HG03521 (cell line): ENCODE results near the gene ZBTB32.

Experiments used
- ATAC-seq: cut with Tn5 transposase; IDR thresholded peaks from one replicate; pipeline ENCODE4 v1.9.1; 2021; ENCODE audit warnings: mild to moderate bottlenecking, moderate library complexity; ENCODE audit not compliant: unreplicated experiment

ZBTB32 gene

DNA sequence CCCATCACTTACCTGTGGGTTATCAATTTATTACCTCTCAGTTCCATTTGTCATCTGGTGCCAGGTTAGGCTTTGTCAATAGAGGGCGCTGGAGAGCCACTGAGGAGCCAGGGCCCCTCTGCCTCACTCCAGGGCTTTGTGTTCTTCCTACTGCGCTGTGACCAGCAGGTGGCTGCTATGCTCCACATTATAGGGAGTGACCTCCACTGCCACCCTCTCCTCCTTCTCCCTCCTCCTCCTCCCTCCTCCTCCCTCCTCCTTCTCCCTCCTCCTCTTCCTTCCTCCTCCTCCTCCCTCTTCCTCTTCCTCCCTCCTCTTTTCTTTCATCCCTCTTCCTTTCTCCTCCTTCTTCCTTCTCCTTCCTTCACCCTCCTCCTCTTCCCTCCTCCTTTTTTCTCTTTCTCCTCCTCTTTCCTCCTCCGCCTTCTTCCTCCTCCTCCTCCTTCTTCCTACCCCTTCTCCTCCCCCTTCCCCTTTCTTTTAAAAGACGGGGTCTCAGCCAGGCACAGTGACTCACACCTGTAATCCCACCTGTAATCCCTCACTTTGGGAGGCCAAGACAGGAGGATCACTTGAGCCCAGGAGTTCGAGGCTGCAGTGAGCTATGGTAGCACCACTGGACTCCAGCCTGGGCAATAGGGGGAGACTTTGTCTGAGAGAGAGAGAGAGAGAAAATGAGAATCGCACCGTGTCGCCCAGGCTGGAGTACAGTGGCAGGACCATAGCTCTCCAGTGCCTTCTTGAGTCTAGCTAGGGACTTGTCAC, 10.3 kb upstream of the ZBTB32 start:
- peak; percentile 74 for ATAC-seq

GRCh38 chr19:35695895-35696422, 8.4 kb upstream of the ZBTB32 start:
- no peak for ATAC-seq

DNA sequence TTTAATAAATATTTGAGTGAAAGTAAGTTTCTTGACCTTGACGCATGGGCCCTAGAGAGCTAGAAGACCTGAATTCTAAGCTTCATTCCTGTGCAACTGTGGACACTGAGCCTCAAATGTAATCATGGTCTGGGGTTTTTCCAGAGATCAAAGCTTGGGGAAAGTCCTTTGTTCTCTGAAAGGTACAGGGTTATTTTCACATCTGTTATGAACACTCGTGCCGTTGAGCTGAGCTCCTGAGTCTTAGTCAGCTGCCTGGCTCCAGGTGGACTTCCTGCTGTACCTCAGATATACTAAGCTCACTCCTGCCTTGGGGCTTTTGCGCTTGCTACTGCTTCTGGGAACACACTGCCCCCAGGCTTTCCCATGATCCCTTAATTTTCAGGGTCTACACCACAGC, 7.5 kb upstream of the ZBTB32 start:
- no peak for ATAC-seq

DNA sequence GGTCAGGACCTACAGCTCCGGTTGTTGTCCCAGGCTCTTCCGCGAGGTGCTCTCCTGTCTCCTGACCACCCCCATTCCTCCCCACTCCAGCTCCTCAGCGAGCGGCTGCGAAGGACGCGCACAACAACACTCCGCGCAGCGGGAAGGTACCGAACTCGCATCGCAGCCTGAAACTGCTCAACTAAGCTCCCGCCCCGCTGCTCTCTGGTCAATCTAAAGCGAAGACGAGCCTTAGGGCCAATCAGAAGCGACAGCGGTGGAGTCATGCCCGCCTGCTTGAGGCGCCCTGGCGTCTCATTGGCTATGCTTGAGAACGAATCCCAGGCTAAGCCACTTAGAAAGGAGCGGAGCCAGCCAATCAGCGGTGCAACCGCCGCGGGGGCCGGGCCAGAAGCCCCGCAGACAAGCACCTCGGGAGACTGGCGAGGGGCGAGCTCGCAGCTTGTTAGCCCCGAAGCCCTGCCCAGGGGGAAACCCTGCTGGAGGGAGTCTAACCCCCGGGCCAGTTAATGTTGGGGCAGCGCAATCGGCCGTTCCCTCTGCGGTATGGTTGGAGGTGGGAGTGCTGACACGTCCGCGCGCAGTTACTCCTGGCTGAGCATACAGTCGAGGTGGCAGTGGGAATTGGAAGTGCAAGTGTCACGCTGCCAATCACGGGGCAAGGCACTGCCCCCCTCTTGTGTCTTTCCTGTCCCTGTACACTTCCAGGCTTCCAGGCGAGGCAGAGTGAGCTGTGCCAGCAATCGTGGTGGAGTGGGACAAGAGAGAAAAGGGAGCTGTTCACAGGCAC, 1.9 kb upstream of the ZBTB32 start:
- peak; percentile 97 for ATAC-seq

DNA sequence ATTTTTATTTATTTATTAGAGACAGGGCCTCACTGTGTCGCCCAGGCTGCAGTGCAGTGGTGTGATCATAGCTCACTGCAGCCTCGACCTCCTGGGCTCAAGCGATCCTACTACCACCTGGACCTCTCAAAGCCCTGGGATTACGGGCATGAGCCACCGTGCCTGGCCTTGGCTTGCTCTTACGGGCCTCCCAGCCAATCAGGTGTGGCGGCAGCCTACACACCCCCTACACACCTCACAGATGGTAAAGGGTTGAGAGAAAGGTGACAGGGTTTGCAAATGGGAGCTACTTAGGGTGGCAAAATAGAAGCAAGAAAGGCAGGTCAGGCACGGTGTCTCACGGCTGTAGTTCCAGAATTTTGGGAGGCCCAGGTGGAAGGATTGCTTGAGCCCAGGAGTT, 1.0 kb upstream of the ZBTB32 start:
- ATAC-seq: no peak

DNA sequence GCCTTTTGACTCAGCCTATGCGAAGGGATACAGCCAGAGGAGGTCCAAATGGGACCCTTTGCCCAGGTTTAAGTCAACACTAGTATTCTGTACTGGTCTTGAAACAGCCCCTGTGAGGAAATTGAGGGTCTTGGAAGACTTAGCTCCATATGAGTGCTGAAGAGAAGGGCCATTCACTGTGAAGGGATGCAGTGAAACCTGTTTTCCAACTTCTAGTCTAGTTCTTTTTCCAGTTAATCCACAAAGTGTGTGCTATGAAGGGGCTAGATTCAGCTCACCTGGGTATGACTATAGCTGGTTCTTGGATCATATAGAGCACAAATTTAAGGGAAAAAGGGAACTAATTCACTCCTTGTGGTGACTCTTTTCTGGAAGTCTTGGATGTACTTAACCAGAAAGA, 4.0 kb downstream of the ZBTB32 start:
- ATAC-seq: no peak

DNA sequence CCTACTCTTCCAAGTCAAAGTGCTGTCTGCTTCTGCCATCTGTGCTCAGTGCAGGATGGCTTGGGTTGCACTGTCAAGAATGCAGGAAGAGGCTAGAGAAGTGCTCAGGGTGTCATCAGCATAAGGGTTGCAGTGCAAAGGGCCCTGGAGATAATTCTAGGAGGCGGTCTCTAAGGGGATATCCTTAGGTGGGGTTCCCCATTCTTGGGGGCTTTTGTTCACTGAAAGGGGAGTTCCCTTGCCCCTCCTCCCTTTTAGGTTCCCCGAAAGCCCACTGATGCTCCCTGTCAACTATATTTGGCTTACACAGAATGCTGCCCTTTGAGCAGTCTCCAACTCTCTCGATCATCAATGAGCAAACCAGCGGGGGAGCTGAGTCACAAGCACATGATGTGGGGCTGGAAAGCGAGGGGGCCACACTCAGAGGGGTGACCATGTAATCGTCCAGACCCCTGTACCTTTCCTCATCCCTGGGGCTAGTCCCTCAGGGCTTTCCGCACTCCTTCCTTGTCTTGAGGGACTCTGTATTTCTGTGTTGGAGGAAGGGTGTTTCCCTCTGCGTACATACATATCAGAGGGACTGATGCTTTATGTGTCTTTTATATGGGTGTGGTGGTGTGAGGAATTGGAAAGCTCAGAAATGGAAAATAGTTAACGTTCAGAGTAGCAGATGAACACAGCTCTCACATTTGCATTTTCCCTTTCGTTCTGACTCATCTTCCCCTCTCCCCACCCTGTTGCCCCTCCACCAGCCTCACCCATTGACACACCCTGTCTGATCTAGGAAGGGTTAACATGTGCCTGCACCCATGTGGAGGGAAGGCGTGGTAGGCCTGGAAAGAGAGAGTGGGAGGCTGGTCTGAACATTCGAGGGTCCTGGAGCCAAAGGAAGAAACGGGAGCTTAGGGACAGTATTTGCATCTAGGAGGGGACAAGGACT, 6.7 kb downstream of the ZBTB32 start:
- ATAC-seq: no peak

GRCh38 chr19:35712567-35713505, 8.5 kb downstream of the ZBTB32 start:
- ATAC-seq: no peak

DNA sequence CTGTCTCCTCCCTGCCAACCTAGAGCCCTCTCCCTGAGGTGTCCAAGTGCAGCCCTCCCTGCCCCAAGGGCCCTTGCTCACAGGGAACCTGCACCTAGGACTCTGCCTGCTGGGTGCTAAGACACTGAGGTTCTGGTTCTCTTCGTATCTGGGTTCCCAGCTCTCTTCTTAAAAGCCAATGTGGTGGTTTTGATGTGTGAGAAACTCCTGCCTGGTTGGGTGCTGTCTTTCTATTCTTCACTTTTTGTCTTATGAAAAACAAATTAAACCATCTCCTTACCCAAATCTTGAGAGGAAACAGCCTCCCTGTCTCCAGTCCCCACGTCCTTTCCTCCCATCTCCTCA, 9.1 kb downstream of the ZBTB32 start:
- ATAC-seq: no peak

DNA sequence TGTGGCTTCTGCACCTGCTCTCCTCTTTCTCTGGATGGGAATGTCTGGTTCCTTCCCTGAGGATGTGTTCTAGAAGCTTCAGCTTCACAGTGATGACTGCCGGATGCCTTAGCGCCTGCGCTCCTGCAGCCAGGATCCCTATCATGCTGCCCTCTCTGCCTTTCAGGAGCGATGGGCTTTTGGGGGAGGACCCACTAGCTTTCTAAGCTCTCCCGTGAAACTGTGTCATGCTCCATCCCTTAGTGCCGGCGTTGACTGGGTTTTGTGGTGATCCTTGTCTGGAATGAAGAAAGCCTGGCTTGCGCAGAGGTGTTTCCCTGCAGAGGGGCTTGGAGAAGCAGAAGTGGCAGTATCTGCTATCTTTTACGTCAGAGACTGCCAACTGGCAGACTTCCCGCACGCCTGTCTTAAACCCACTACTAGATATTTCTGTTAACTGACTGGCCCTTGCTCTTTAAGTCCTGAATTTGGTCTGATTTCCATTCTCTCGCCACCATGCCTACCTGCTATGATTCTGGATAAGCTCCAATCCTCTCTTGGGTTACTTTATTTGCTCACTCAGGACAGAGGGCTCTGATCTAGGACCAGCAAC, 9.6 kb downstream of the ZBTB32 start:
- no peak for ATAC-seq

GRCh38 chr19:35714601-35715354, 10.4 kb downstream of the ZBTB32 start:
- ATAC-seq: no peak

- ATAC-seq: no peak
These were observed 11.0 kb downstream of the ZBTB32 start for GRCh38 chr19:35715355-35715809.

GRCh38 chr19:35715981-35716800, 11.8 kb downstream of the ZBTB32 start:
- ATAC-seq: no peak

- peak; percentile 62 for ATAC-seq
These were observed 12.7 kb downstream of the ZBTB32 start for GRCh38 chr19:35716801-35717664.

DNA sequence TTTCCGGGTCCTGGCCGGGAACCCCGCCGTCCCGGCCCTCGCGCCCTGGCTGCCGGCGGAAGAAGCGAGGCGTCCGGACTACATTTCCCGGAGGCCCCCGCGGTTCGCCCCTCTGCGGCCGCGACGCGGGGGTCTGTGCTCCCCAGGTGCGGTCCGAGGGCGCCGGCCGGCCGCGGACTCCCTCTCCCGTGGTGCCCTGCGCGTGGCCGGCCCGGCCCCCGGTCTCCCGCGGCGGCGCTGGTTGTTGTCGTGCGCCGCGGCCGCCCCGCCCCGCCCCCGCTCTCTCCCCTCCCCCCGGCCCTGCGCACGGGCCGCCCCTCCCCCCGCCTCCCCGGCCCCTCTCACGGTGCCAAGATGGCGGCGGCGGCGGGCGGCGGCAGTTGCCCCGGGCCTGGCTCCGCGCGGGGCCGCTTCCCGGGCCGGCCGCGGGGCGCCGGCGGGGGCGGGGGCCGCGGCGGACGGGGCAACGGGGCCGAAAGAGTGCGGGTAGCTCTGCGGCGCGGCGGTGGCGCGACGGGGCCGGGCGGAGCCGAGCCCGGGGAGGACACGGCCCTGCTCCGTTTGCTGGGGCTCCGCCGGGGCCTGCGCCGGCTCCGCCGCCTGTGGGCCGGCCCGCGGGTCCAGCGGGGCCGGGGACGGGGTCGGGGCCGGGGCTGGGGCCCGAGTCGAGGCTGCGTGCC, 13.4 kb downstream of the ZBTB32 start, which contains the start of gene KMT2B:
TSS of gene KMT2B (plus strand) at position 339 of the 680 bp plus-strand sequence. CDS start at position 355, 16 bp downstream.
- peak; percentile 47 for ATAC-seq

DNA sequence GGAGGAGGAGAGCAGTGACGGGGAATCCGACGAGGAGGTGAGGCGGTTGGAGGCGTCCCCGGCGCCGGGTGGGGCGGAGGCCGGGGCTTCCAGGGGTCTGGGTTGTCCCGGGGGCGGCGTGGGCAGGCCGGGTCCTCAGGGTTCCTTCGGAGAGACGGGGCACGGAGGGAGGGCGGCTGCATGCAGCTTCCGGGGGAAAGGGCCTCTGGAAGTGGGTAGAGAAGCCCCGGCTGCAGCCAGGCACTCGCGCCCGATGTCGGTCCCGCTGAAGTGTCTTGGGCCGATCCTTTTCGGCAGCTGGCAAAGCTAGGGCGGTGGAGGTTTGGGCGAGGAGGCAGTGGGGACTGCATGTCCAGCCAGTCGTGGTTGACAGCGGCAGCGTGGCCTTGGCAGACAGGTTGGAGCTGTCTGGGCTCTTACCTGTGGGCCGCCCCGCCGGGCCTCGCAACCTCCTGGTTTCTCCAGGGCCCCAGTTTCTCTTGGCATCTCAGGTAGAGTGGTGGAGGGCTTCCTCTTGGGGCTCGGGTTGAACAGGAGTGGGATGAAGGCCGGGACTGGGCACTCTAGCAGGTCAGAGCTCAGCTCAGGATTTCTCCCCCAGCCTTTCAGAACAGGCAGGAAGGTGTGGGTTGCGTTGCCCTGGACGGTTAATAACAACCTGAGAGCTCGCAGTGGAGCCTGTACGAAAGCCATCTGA, 14.1 kb downstream of the ZBTB32 start:
- peak; percentile 9 for ATAC-seq
